ENCODE measurements around the gene ISCU. TPM values are rescaled to one million over a fixed set of nuclear protein-coding genes. Genes with fewer than 3 reads are reported as not detected.
A peak's percentile ranks its signal among the peaks of the same experiment; 100 is the strongest.

The ISCU gene
- total RNA-seq, 1 donor = 184 TPM

GRCh38 chr12:108594960-108595710, 32.7 kb downstream of the ISCU start:
- peaks cover 8% of the 10 kb centered on the region for H3K79me2 ChIP-seq (ENCODE audit: insufficient read depth, low read length)
- peaks cover 4% of the 10 kb centered on the region for H3K36me3 ChIP-seq (ENCODE audit: insufficient read depth, low read length)
- no peak overlapping the region for H3K4me3 ChIP-seq (ENCODE audit: insufficient read depth, low read length)
- TF ChIP-seq, protein P1, sequence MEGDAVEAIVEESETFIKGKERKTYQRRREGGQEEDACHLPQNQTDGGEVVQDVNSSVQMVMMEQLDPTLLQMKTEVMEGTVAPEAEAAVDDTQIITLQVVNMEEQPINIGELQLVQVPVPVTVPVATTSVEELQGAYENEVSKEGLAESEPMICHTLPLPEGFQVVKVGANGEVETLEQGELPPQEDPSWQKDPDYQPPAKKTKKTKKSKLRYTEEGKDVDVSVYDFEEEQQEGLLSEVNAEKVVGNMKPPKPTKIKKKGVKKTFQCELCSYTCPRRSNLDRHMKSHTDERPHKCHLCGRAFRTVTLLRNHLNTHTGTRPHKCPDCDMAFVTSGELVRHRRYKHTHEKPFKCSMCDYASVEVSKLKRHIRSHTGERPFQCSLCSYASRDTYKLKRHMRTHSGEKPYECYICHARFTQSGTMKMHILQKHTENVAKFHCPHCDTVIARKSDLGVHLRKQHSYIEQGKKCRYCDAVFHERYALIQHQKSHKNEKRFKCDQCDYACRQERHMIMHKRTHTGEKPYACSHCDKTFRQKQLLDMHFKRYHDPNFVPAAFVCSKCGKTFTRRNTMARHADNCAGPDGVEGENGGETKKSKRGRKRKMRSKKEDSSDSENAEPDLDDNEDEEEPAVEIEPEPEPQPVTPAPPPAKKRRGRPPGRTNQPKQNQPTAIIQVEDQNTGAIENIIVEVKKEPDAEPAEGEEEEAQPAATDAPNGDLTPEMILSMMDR (IDR thresholded peaks at IDR 0.05; ENCODE audit: extremely low read depth, low read depth, low read length) = no peak
- DNase-seq (ENCODE audit: insufficient read length, low spot score, missing footprints) = no peak
- no peak overlapping the region for H3K27ac ChIP-seq (ENCODE audit: low read depth, low read length)
- peaks cover 8% of the 10 kb centered on the region for H3K4me1 ChIP-seq (ENCODE audit: insufficient read depth, low read length)
- H3K27me3 ChIP-seq (ENCODE audit: insufficient read depth, low read length) = no peaks in the 10 kb centered on the region
- H2AFZ ChIP-seq (ENCODE audit: low read length) = no peak overlapping the region
- H3K9me3 ChIP-seq (ENCODE audit: low read depth, low read length) = no peaks in the 10 kb centered on the region
- peaks cover 3% of the 10 kb centered on the region for H4K20me1 ChIP-seq (ENCODE audit: insufficient read depth, low read length)
- H3K4me2 ChIP-seq (ENCODE audit: insufficient read depth, low read length) = peak overlapping the region; percentile 88

- no peaks in the 10 kb centered on the region for H3K27me3 ChIP-seq (ENCODE audit: insufficient read depth, low read length)
- H3K4me3 ChIP-seq (ENCODE audit: insufficient read depth, low read length) = peak overlapping the region; percentile 72
- peak overlapping the region; percentile 88 for H3K4me2 ChIP-seq (ENCODE audit: insufficient read depth, low read length)
- no peaks in the 10 kb centered on the region for H3K9me3 ChIP-seq (ENCODE audit: low read depth, low read length)
- TF ChIP-seq, protein P1 (IDR thresholded peaks at IDR 0.05; ENCODE audit: extremely low read depth, low read depth, low read length) = no peak
- H4K20me1 ChIP-seq (ENCODE audit: insufficient read depth, low read length) = peaks cover 3% of the 10 kb centered on the region
- peak overlapping the region; percentile 10 for H2AFZ ChIP-seq (ENCODE audit: low read length)
- peaks cover 4% of the 10 kb centered on the region for H3K36me3 ChIP-seq (ENCODE audit: insufficient read depth, low read length)
- H3K79me2 ChIP-seq (ENCODE audit: insufficient read depth, low read length) = peaks cover 8% of the 10 kb centered on the region
- H3K27ac ChIP-seq (ENCODE audit: low read depth, low read length) = no peak overlapping the region
- H3K4me1 ChIP-seq (ENCODE audit: insufficient read depth, low read length) = peaks cover 8% of the 10 kb centered on the region
- DNase-seq (ENCODE audit: insufficient read length, low spot score, missing footprints) = no peak
These were observed 33.6 kb downstream of the ISCU start for GRCh38 chr12:108595711-108596647.

DNA sequence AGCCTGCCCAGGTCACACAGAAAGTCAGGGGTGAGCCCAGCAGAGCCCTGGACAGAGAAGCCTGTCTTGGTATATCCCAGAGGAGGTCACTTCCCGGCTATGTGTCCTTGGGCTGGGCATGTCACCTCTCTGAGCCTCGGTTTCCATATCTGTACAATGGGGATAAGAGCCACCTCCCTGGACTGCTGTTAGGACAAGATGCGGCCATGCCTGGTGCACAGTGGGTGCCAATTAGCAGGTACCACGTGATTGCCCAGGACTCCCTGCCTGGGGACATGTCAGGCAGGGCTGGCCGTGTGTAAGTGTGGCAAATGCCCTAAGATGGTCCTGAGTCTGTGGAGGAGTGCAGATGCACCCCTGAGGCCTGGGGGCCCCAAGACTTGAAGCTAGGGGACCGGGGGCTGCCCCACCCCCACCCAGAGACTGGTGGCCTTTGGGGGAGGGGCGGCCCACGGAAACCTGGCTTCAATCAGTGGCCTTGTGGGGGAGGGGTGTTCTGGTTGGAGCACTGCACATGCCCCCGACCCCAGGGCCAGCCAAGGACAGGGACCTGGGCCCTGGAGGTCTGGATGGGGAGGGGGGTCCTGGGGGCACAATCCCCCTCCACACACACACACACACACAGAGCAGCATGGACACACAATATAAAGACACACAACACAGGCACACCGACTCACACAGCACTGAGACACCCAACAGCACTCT, 34.6 kb downstream of the ISCU start:
- peak overlapping the region; percentile 72 for H3K4me3 ChIP-seq (ENCODE audit: insufficient read depth, low read length)
- H3K36me3 ChIP-seq (ENCODE audit: insufficient read depth, low read length) = peaks cover 4% of the 10 kb centered on the region
- peaks cover 3% of the 10 kb centered on the region for H4K20me1 ChIP-seq (ENCODE audit: insufficient read depth, low read length)
- peak overlapping the region; percentile 70 for H2AFZ ChIP-seq (ENCODE audit: low read length)
- DNase-seq (ENCODE audit: insufficient read length, low spot score, missing footprints) = peak; percentile 54
- no peaks in the 10 kb centered on the region for H3K27me3 ChIP-seq (ENCODE audit: insufficient read depth, low read length)
- peak overlapping the region; percentile 56 for H3K27ac ChIP-seq (ENCODE audit: low read depth, low read length)
- peaks cover 8% of the 10 kb centered on the region for H3K4me1 ChIP-seq (ENCODE audit: insufficient read depth, low read length)
- no peaks in the 10 kb centered on the region for H3K9me3 ChIP-seq (ENCODE audit: low read depth, low read length)
- peaks cover 8% of the 10 kb centered on the region for H3K79me2 ChIP-seq (ENCODE audit: insufficient read depth, low read length)
- H3K4me2 ChIP-seq (ENCODE audit: insufficient read depth, low read length) = peak overlapping the region; percentile 88
- TF ChIP-seq, protein P1 (IDR thresholded peaks at IDR 0.05; ENCODE audit: extremely low read depth, low read depth, low read length) = no peak

Measured in osteoblast (primary cell).